GM15510 (cell line): Measurements from ENCODE around the gene BNIP3.

Source experiments
- POLR2A ChIP-seq: IDR thresholded peaks from 3 replicates; pipeline ENCODE4 v1.6.1; 2011; ENCODE audit warnings: borderline replicate concordance; ENCODE audit not compliant: insufficient read length; ENCODE audit errors: extremely low read depth

Gene BNIP3

GRCh38 chr10:131933696-131934086, 48.0 kb downstream of the BNIP3 start:
- TF ChIP-seq POLR2A, result no peak

GRCh38 chr10:131933016-131933695, 48.6 kb downstream of the BNIP3 start:
- TF ChIP-seq POLR2A, result no peak

GRCh38 chr10:131931981-131932380, 49.7 kb downstream of the BNIP3 start:
- TF ChIP-seq POLR2A, result no peak

- TF ChIP-seq POLR2A, result no peak
These were observed 51.0 kb downstream of the BNIP3 start for GRCh38 chr10:131930586-131931330.

- TF ChIP-seq POLR2A, result no peak
These were observed 51.6 kb downstream of the BNIP3 start for GRCh38 chr10:131930150-131930549.

- TF ChIP-seq POLR2A, result no peak
These were observed 52.4 kb downstream of the BNIP3 start for GRCh38 chr10:131929122-131929845.

GRCh38 chr10:131928248-131929095, 53.3 kb downstream of the BNIP3 start:
- TF ChIP-seq POLR2A, result no peak

GRCh38 chr10:131926743-131927595, 54.8 kb downstream of the BNIP3 start:
- TF ChIP-seq POLR2A, result no peak

- TF ChIP-seq POLR2A, result no peak
These were observed 55.5 kb downstream of the BNIP3 start for GRCh38 chr10:131926253-131926652.

- TF ChIP-seq POLR2A, result no peak
These were observed 56.0 kb downstream of the BNIP3 start for GRCh38 chr10:131925716-131926115.

- no peak for TF ChIP-seq POLR2A
These were observed 56.6 kb downstream of the BNIP3 start for GRCh38 chr10:131925011-131925649.

- TF ChIP-seq POLR2A, result no peak
These were observed 58.5 kb downstream of the BNIP3 start for GRCh38 chr10:131923038-131923756.

GRCh38 chr10:131921184-131921583, 60.5 kb downstream of the BNIP3 start:
- TF ChIP-seq POLR2A, result no peak
